CD14-positive monocyte (primary cell): ENCODE results near the gene CABP4. TPM values are rescaled to one million over a fixed set of nuclear protein-coding genes. Genes with fewer than 3 reads are reported as not detected.

Experiments
- DNase-seq, 3 donors: peaks; one replicate each; pipeline ENCODE4 v3.0.0-alpha.2; 2011 to 2022
- H2AFZ ChIP-seq: 2 replicates; pipeline ENCODE4 v1.6.0; 2012; ENCODE audit warnings: mild to moderate bottlenecking, low read depth, low read length, inconsistent platforms; ENCODE audit not compliant: insufficient read depth, poor library complexity, severe bottlenecking
- H3K27ac ChIP-seq, 2 donors: 1 replicate in 1 of 2; 2 replicates in 1 of 2; pipeline ENCODE4 v1.5.1; 2012 to 2013; ENCODE audit warnings: low read length in 2 of 2, control low read depth in 1 of 2, inconsistent platforms in 1 of 2, low read depth in 1 of 2, mild to moderate bottlenecking in 1 of 2
- H3K27me3 ChIP-seq, 2 donors: one replicate each; pipeline versions ENCODE4 v1.6.0 to v1.6.1; 2011 to 2013; ENCODE audit warnings: low read length in 2 of 2; ENCODE audit not compliant: control insufficient read depth in 2 of 2, insufficient read depth in 2 of 2
- H3K36me3 ChIP-seq, 2 donors: replicated peaks in 1 of 2; 1 replicate in 1 of 2; 2 replicates in 1 of 2; pipeline versions ENCODE4 v1.5.1 to v1.6.1; 2012 to 2013; ENCODE audit warnings: low read length in 2 of 2, control low read depth in 1 of 2, inconsistent platforms in 1 of 2, mild to moderate bottlenecking in 1 of 2; ENCODE audit not compliant: insufficient read depth in 2 of 2, control insufficient read depth in 1 of 2
- H3K4me1 ChIP-seq, 2 donors: 1 replicate in 1 of 2; 2 replicates in 1 of 2; pipeline versions ENCODE4 v1.5.1 to v1.6.1; 2012 to 2013; ENCODE audit warnings: low read length in 2 of 2, control low read depth in 1 of 2, inconsistent platforms in 1 of 2, mild to moderate bottlenecking in 1 of 2, moderate library complexity in 1 of 2; ENCODE audit not compliant: insufficient read depth in 2 of 2, control insufficient read depth in 1 of 2
- H3K4me2 ChIP-seq: replicated peaks from 2 replicates; pipeline ENCODE3; 2012; ENCODE audit warnings: low read length, moderate library complexity, mild to moderate bottlenecking; ENCODE audit not compliant: poor library complexity, severe bottlenecking; ENCODE audit errors: extremely low read depth
- H3K4me3 ChIP-seq, 3 experiments: fragments of 200-600 bp in 1 of 3; sonication (generic) in 1 of 3; replicated peaks in 1 of 3; 1 replicate in 2 of 3; 2 replicates in 1 of 3; pipeline ENCODE4 v1.5.1; 2011 to 2013; ENCODE audit warnings: low read length in 3 of 3, mild to moderate bottlenecking in 3 of 3, control low read depth in 2 of 3, low read depth in 2 of 3, inconsistent platforms in 1 of 3, moderate library complexity in 1 of 3
- H3K79me2 ChIP-seq: 2 replicates; pipeline ENCODE4 v1.6.0; 2012; ENCODE audit warnings: mild to moderate bottlenecking, control low read depth, inconsistent platforms, low read length, moderate library complexity; ENCODE audit not compliant: insufficient read depth
- H3K9ac ChIP-seq: 2 replicates; pipeline ENCODE4 v1.6.0; 2017; ENCODE audit warnings: low read length, mild to moderate bottlenecking; ENCODE audit not compliant: insufficient read depth, poor library complexity, severe bottlenecking
- H3K9me3 ChIP-seq, 2 donors: replicated peaks in 1 of 2; 1 replicate in 1 of 2; 2 replicates in 1 of 2; pipeline versions ENCODE4 v1.5.1 to v1.6.1; 2012 to 2013; ENCODE audit warnings: low read length in 2 of 2, control low read depth in 1 of 2; ENCODE audit not compliant: control insufficient read depth in 1 of 2, insufficient read depth in 1 of 2
- H4K20me1 ChIP-seq: 2 replicates; pipeline ENCODE4 v1.6.0; 2012; ENCODE audit warnings: mild to moderate bottlenecking, low read length, control low read depth, moderate library complexity; ENCODE audit not compliant: insufficient read depth
- H3K27ac Mint-ChIP-seq, 7 donors: one replicate each; pipeline ENCODE4 v1.8.0; 2020; ENCODE audit warnings: mild to moderate bottlenecking in 7 of 7, mixed read lengths in 7 of 7, moderate library complexity in 6 of 7, inconsistent platforms in 2 of 7
- H3K27me3 Mint-ChIP-seq, 3 donors: one replicate each; pipeline ENCODE4 v1.8.0; 2021 to 2022; ENCODE audit warnings: low read depth in 3 of 3, mild to moderate bottlenecking in 3 of 3, mixed read lengths in 3 of 3, moderate library complexity in 3 of 3, inconsistent platforms in 1 of 3
- H3K36me3 Mint-ChIP-seq, 2 donors: one replicate each; pipeline ENCODE4 v1.8.0; 2020; ENCODE audit warnings: mixed read lengths in 2 of 2, inconsistent platforms in 1 of 2, mild to moderate bottlenecking in 1 of 2
- H3K4me1 Mint-ChIP-seq: one replicate; pipeline ENCODE4 v1.8.0; 2020; ENCODE audit warnings: mild to moderate bottlenecking, mixed read lengths
- H3K4me3 Mint-ChIP-seq, 2 donors: one replicate each; pipeline ENCODE4 v1.8.0; 2020; ENCODE audit warnings: mild to moderate bottlenecking in 2 of 2, mixed read lengths in 2 of 2, moderate library complexity in 1 of 2
- H3K9me3 Mint-ChIP-seq, 7 donors: one replicate each; pipeline ENCODE4 v1.8.0; 2020 to 2022; ENCODE audit warnings: mixed read lengths in 7 of 7, mild to moderate bottlenecking in 6 of 7, moderate library complexity in 6 of 7, inconsistent platforms in 2 of 7
- WGBS: methylation state at CpG from one replicate; pipeline ENCODE4 v1.1.5; 2013; ENCODE audit warnings: missing lambda C conversion rate; ENCODE audit not compliant: insufficient coverage; 5-methylcytosine and 5-hydroxymethylcytosine counted together
- intact Hi-C, 2 donors: fragments of 100-400 bp; cut with micrococcal nuclease; formaldehyde crosslinking; loops; one replicate each; pipeline versions ENCODE4 v1.15.0 to v1.15.1; 2023
- polyA plus RNA-seq, 3 donors: library from polyadenylated mRNA; depleted of rRNA in 1 of 3; unstranded in 2 of 3; stranded (reverse) in 1 of 3; fragments of 300-500 nt in 2 of 3; fragments of >200 nt in 1 of 3; fragmentation: Illumina TruSeq in 2 of 3; gene quantifications; 1 replicate in 2 of 3; 2 replicates in 1 of 3; pipeline ENCODE4 v1.2.3, GENCODE V29; 2012 to 2021
- TF ChIP-seq, protein P1 (sequence below): fragments of 200-600 bp; IDR thresholded peaks from one replicate; pipeline ENCODE4 v1.8.0; 2022; ENCODE audit warnings: antibody characterized with exemption, mild to moderate bottlenecking

CABP4 gene
- polyA plus RNA-seq, 3 donors, result 0.28 to 1.7 TPM; not detected in 1

DNA sequence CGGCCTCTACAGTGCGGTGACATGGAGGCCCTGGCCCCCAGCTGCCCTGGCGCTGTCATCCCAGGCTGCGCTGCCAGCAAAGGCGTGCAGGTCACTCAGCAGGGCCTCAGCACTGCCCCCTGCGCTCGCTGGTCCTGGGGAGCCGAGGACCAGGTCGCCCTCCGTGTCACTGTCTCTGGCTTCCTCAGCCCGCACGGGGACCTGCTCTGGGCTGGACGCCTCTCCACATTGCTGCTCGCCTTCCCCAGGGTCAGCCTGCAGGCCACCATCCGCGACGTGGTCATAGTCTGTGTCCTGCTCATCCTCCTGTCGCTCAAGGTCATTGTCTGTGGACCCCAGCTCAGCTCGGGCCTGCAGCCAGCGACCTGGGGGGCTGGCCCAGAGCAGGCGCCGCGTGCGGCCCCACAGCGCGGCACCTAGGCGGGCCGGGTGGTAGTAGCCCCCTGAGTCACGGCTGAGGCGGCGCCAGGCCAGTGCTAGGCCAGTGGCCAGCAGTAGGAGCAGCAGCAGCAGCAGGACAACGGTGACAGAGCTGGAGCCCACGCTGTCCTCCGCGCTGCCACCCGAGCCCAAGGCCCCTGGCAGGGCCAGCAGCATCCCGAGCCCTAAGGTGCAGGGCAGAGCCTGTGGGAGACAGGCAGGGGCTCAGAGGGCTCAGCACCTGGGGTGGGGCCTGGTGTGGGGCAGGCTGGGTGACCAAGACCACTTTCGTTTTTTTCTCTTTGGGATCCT lies 19.3 kb upstream of the CABP4 start:
- peaks cover 29% of the 10 kb centered on the region for H3K4me1 Mint-ChIP-seq
- peaks cover 14 to 32% of the 10 kb centered on the region in 2 donors for H3K4me1 ChIP-seq
- no peaks in the 10 kb centered on the region for H3K27me3 ChIP-seq
- no peak for DNase-seq
- no peaks in the 10 kb centered on the region for H3K9me3 Mint-ChIP-seq
- H3K36me3 ChIP-seq, result peaks cover 53 to 85% of the 10 kb centered on the region in 2 donors
- TF ChIP-seq, protein P1, sequence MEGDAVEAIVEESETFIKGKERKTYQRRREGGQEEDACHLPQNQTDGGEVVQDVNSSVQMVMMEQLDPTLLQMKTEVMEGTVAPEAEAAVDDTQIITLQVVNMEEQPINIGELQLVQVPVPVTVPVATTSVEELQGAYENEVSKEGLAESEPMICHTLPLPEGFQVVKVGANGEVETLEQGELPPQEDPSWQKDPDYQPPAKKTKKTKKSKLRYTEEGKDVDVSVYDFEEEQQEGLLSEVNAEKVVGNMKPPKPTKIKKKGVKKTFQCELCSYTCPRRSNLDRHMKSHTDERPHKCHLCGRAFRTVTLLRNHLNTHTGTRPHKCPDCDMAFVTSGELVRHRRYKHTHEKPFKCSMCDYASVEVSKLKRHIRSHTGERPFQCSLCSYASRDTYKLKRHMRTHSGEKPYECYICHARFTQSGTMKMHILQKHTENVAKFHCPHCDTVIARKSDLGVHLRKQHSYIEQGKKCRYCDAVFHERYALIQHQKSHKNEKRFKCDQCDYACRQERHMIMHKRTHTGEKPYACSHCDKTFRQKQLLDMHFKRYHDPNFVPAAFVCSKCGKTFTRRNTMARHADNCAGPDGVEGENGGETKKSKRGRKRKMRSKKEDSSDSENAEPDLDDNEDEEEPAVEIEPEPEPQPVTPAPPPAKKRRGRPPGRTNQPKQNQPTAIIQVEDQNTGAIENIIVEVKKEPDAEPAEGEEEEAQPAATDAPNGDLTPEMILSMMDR, result no peak
- 91% methylated on average over 38 of the region's 38 CpGs for WGBS
- H3K27ac Mint-ChIP-seq, result no peak overlapping the region
- intact Hi-C loops, result no loop called here
- H3K27me3 Mint-ChIP-seq, result no peaks in the 10 kb centered on the region
- no peak overlapping the region for H2AFZ ChIP-seq
- H3K9me3 ChIP-seq, result no peaks in the 10 kb centered on the region
- H3K79me2 ChIP-seq, result no peaks in the 10 kb centered on the region
- H4K20me1 ChIP-seq, result peaks cover 70% of the 10 kb centered on the region
- H3K36me3 Mint-ChIP-seq, result peaks cover 46 to 64% of the 10 kb centered on the region in 2 donors
- no peak overlapping the region for H3K27ac ChIP-seq
- no peak overlapping the region for H3K4me2 ChIP-seq
- no peak overlapping the region for H3K4me3 ChIP-seq
- H3K4me3 Mint-ChIP-seq, result peak overlapping the region in 1 of 2 donors; percentile 24
- peak overlapping the region; percentile 4 for H3K9ac ChIP-seq

DNA sequence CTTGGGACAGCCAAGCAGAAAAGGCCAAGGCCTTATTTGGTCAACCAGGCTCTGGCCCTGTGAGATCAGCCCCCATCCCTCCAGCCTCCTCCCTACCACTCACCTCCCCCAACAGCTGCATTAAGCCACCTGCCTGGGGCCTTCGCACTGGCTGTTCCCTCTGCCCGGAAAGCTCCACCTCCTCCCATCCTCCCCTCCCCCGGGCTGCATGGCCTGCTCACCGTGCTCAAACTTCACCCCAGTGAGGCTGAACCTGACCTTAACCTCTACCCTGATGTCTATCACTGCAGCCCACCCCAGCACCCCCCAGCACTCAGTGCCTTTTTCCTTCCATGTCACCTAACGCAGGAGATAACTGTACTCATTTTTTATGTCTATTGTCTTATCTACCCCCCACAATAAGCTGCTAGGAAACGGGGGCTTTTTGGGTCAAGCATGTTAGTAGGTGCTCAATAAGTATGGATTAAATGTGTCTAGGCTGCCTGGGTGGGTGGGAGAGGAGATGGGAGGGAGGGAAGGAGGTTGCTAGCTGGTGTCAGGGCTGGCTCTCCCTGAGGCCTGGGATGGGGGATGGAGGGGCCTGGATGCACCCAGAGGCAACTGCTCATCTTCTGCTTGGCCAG lies 18.6 kb upstream of the CABP4 start:
- Histone ChIP-seq H3K4me3 (no peak overlapping the region), H3K9me3 (no peaks in the 10 kb centered on the region), H3K36me3 (peaks cover 47 to 86% of the 10 kb centered on the region in 2 donors), H3K27me3 (no peaks in the 10 kb centered on the region), H4K20me1 (peaks cover 76% of the 10 kb centered on the region), H3K4me1 (peaks cover 14 to 39% of the 10 kb centered on the region in 2 donors), H3K4me2 (no peak overlapping the region), H3K9ac (no peak overlapping the region), H3K27ac (no peak overlapping the region), H3K79me2 (no peaks in the 10 kb centered on the region), H2AFZ (no peak overlapping the region)
- intact Hi-C loops, result no loop called here
- peak overlapping the region in 1 of 2 donors; percentile 64 for H3K4me3 Mint-ChIP-seq
- H3K27ac Mint-ChIP-seq, result peak overlapping the region in 1 of 7 donors; percentile 37
- no peaks in the 10 kb centered on the region for H3K27me3 Mint-ChIP-seq
- H3K4me1 Mint-ChIP-seq, result peaks cover 33% of the 10 kb centered on the region
- 3% methylated on average over 4 of the region's 6 CpGs for WGBS
- H3K9me3 Mint-ChIP-seq, result no peaks in the 10 kb centered on the region
- DNase-seq, result no peak
- TF ChIP-seq, protein P1, result no peak
- H3K36me3 Mint-ChIP-seq, result peaks cover 51 to 64% of the 10 kb centered on the region in 2 donors
